HL-60 (cell line): Measurements from ENCODE around the gene EMILIN1.

Experiments used
- DNase-seq, 2 experiments: peaks; one replicate each; pipeline ENCODE4 v3.0.0-alpha.2; 2010 to 2020; ENCODE audit warnings: low read depth in 1 of 2, low spot score in 1 of 2
- H3K27ac ChIP-seq: fragments of 250-450 bp; sonication (Bioruptor Pico); replicated peaks from 2 replicates; pipeline ENCODE4 v1.5.1; 2020; ENCODE audit warnings: mild to moderate bottlenecking, moderate library complexity
- H3K27me3 ChIP-seq: fragments of 250-450 bp; sonication (Bioruptor Pico); 2 replicates; pipeline ENCODE4 v1.5.1; 2021; ENCODE audit warnings: mild to moderate bottlenecking, moderate library complexity; ENCODE audit not compliant: insufficient read depth, poor library complexity, severe bottlenecking
- H3K4me3 ChIP-seq: replicated peaks from 2 replicates; pipeline ENCODE4 v1.5.1; 2011; ENCODE audit warnings: mild to moderate bottlenecking, control low read depth, low read length; ENCODE audit not compliant: insufficient read depth
- GABPA ChIP-seq: IDR thresholded peaks from 2 replicates; pipeline ENCODE4 v1.6.1; 2012; ENCODE audit warnings: low read depth
- POLR2AphosphoS5 ChIP-seq: IDR thresholded peaks from 2 replicates; pipeline ENCODE4 v1.6.1; 2012; ENCODE audit warnings: low read depth
- SPI1 ChIP-seq: IDR thresholded peaks from 2 replicates; pipeline ENCODE4 v1.6.1; 2012; ENCODE audit warnings: low read depth, mild to moderate bottlenecking, borderline replicate concordance
- TF ChIP-seq, protein P1 (sequence below): IDR thresholded peaks from 2 replicates; pipeline ENCODE4 v1.6.1; 2012; ENCODE audit warnings: low read depth; ENCODE audit not compliant: insufficient replicate concordance
- TF ChIP-seq, protein P2 (sequence below): IDR thresholded peaks from one replicate; pipeline ENCODE4 v1.5.1; 2011; ENCODE audit warnings: low read length, control low read depth, inconsistent platforms; ENCODE audit not compliant: insufficient read depth

EMILIN1 gene

DNA sequence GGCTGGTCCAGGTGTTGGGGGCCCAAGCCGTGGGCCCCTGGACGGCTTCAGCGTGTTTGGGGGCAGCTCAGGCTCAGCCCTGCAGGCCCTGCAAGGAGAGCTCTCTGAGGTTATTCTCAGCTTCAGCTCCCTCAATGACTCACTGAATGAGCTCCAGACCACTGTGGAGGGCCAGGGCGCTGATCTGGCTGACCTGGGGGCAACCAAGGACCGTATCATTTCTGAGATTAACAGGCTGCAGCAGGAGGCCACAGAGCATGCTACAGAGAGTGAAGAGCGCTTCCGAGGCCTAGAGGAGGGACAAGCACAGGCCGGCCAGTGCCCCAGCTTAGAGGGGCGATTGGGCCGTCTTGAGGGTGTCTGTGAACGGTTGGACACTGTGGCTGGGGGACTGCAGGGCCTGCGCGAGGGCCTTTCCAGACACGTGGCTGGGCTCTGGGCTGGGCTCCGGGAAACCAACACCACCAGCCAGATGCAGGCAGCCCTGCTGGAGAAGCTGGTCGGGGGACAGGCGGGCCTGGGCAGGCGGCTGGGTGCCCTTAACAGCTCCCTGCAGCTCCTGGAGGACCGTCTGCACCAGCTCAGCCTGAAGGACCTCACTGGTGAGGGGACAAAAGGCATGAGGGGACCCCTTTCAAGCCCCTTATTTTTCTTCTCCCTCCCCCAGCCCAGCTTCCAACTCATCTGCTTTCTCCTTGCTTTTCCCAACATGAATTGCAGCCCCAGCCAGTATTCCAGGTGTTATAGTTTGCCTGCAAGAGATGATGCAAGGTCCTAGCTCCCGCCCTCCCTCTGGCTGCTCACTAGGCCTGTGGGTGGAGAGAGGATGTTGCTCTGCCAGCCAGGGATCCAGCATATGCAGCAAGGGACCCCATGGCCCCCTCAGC, 5.2 kb downstream of the EMILIN1 start:
- TF ChIP-seq GABPA (no peak), SPI1 (no peak), POLR2AphosphoS5 (no peak)
- TF ChIP-seq, protein P1, sequence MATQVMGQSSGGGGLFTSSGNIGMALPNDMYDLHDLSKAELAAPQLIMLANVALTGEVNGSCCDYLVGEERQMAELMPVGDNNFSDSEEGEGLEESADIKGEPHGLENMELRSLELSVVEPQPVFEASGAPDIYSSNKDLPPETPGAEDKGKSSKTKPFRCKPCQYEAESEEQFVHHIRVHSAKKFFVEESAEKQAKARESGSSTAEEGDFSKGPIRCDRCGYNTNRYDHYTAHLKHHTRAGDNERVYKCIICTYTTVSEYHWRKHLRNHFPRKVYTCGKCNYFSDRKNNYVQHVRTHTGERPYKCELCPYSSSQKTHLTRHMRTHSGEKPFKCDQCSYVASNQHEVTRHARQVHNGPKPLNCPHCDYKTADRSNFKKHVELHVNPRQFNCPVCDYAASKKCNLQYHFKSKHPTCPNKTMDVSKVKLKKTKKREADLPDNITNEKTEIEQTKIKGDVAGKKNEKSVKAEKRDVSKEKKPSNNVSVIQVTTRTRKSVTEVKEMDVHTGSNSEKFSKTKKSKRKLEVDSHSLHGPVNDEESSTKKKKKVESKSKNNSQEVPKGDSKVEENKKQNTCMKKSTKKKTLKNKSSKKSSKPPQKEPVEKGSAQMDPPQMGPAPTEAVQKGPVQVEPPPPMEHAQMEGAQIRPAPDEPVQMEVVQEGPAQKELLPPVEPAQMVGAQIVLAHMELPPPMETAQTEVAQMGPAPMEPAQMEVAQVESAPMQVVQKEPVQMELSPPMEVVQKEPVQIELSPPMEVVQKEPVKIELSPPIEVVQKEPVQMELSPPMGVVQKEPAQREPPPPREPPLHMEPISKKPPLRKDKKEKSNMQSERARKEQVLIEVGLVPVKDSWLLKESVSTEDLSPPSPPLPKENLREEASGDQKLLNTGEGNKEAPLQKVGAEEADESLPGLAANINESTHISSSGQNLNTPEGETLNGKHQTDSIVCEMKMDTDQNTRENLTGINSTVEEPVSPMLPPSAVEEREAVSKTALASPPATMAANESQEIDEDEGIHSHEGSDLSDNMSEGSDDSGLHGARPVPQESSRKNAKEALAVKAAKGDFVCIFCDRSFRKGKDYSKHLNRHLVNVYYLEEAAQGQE: no peak
- TF ChIP-seq, protein P2, sequence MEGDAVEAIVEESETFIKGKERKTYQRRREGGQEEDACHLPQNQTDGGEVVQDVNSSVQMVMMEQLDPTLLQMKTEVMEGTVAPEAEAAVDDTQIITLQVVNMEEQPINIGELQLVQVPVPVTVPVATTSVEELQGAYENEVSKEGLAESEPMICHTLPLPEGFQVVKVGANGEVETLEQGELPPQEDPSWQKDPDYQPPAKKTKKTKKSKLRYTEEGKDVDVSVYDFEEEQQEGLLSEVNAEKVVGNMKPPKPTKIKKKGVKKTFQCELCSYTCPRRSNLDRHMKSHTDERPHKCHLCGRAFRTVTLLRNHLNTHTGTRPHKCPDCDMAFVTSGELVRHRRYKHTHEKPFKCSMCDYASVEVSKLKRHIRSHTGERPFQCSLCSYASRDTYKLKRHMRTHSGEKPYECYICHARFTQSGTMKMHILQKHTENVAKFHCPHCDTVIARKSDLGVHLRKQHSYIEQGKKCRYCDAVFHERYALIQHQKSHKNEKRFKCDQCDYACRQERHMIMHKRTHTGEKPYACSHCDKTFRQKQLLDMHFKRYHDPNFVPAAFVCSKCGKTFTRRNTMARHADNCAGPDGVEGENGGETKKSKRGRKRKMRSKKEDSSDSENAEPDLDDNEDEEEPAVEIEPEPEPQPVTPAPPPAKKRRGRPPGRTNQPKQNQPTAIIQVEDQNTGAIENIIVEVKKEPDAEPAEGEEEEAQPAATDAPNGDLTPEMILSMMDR: no peak
- Histone ChIP-seq H3K27ac (no peak overlapping the region), H3K4me3 (no peak overlapping the region), H3K27me3 (no peaks in the 10 kb centered on the region)
- DNase-seq: no peak

DNA sequence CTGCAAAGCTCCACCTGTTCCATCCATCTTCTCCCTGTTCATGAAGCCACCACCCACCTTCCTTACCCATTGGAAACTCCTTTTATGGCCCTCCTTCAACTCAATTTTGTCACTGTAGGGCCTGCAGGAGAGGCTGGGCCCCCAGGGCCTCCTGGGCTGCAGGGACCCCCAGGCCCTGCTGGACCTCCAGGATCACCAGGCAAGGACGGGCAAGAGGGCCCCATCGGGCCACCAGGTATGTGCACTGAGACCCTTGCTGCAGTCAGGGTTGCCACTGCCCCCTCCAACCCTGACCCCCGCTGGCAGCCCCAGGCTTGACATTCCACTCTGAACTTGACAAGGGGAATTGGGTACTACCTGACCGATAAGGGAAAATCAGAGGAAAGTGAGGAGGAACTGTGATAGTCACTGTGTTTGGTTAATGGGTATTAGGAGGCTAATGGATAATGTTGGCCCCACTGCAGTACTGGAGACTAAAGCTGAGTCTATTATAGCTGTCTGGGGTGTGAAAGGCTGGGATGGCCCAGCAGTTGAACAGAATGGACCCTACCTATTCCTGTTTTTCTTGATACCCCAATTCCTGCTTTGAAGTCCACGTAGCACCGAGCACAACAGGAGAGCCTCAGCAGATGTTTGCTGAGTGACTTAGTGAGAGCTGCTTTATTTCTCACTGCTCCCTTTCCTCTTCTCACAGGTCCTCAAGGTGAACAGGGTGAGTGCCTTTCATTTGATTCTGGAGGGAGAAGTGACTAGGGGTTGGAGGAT, 6.1 kb downstream of the EMILIN1 start:
- no peak overlapping the region for H3K4me3 ChIP-seq
- DNase-seq: no peak
- H3K27me3 ChIP-seq: no peaks in the 10 kb centered on the region
- no peak overlapping the region for H3K27ac ChIP-seq
- TF ChIP-seq POLR2AphosphoS5 (no peak), GABPA (no peak), SPI1 (no peak)
- TF ChIP-seq, protein P1: no peak
- TF ChIP-seq, protein P2: no peak

DNA sequence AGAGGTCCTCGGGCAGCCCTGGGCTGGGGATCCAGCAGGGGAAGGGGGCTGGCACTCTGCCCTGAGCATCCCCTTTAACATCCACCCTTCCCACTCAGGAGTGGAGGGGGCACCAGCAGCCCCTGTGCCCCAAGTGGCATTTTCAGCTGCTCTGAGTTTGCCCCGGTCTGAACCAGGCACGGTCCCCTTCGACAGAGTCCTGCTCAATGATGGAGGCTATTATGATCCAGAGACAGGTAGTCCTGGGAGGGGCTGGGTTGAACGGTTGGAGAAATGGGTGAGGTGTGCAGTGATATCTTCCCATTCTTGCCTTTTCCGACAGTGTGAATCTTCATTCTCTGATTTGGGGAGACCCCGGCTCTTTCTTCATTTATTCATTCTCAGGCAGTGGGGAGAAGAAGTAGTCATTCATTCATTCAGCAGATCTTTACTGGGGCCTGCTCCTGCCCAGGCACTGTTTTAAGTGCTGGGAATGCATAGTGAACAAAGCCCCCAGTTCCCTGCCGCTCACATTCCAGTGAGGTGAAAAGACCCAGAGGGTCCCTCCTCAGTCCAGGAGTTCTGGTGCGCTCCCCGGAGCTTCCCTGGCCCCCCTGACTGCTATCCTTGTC, 6.8 kb downstream of the EMILIN1 start:
- Histone ChIP-seq H3K4me3 (no peak overlapping the region), H3K27ac (no peak overlapping the region), H3K27me3 (no peaks in the 10 kb centered on the region)
- TF ChIP-seq POLR2AphosphoS5 (no peak), GABPA (no peak), SPI1 (no peak)
- TF ChIP-seq, protein P1: no peak
- TF ChIP-seq, protein P2: no peak
- no peak for DNase-seq
